Bronchial epithelial cell (primary cell): ENCODE measurements around the gene DCUN1D5. TPM values are rescaled to one million over a fixed set of nuclear protein-coding genes. Genes with fewer than 3 reads are reported as not detected.

ENCODE experiments used
- DNase-seq: peaks from one replicate; pipeline ENCODE4 v3.0.0-alpha.2; 2010; ENCODE audit warnings: low read depth
- FAIRE-seq: peaks from 2 replicates; lab custom pipeline; 2011; peaks lifted over from hg19 to GRCh38; lab: Jason Lieb, UNC
- H3K27me3 ChIP-seq: 2 replicates; pipeline ENCODE4 v1.5.1; 2011; ENCODE audit warnings: low read length; ENCODE audit not compliant: control insufficient read depth, insufficient read depth
- H3K36me3 ChIP-seq: 2 replicates; pipeline ENCODE4 v1.5.1; 2011; ENCODE audit warnings: low read length; ENCODE audit not compliant: control insufficient read depth, insufficient read depth
- H3K4me3 ChIP-seq: 2 replicates; pipeline ENCODE4 v1.5.1; 2011; ENCODE audit warnings: mild to moderate bottlenecking, low read depth, low read length, control low read depth
- CTCF ChIP-seq: IDR thresholded peaks from 2 replicates; pipeline ENCODE4 v1.5.1; 2011; ENCODE audit warnings: mild to moderate bottlenecking, moderate library complexity, low read length, control low read depth, inconsistent platforms; ENCODE audit not compliant: insufficient read depth, severe bottlenecking
- total RNA-seq: library from RNA; depleted of rRNA; stranded (reverse); fragments of >200 nt; gene quantifications from 2 replicates; pipeline ENCODE4 v1.2.1, GENCODE V29; 2014

Gene DCUN1D5
- total RNA-seq, 1 donor from 2014 or later = 137 TPM

- DNase-seq (no peak), FAIRE-seq (no peak)
- Histone ChIP-seq H3K27me3 (no peaks in the 10 kb centered on the region), H3K36me3 (peaks cover 3% of the 10 kb centered on the region), H3K4me3 (no peak overlapping the region)
- TF ChIP-seq CTCF = no peak
Measured at GRCh38 chr11:103070142-103070541, 21.8 kb downstream of the DCUN1D5 start.

DNA sequence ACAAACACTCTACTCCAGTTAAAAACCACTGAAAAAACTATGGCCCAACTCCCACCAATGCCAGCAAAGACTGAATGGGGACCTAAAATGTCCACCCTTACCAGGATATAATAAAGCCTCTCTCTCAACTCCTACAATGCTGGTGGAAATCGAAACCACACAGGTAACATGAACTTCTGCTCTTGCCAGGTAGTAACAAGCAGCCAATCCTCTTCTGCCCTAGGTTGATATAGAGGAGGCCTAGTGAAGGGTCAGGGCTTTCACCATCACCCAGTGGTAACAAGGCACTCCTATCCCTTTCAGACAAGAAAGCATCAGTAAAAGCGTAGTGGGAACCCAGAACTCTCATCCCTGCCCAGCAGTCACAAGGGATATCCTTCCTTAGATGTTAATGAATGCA lies 22.6 kb downstream of the DCUN1D5 start:
- FAIRE-seq = no peak
- no peak for DNase-seq
- Histone ChIP-seq H3K27me3 (no peaks in the 10 kb centered on the region), H3K4me3 (no peak overlapping the region), H3K36me3 (peaks cover 3% of the 10 kb centered on the region)
- no peak for TF ChIP-seq CTCF

- no peak for FAIRE-seq
- H3K36me3 ChIP-seq = peaks cover 3% of the 10 kb centered on the region
- DNase-seq = no peak
Measured at GRCh38 chr11:103067118-103067517, 24.8 kb downstream of the DCUN1D5 start.

GRCh38 chr11:103061656-103062055 lies 30.3 kb downstream of the DCUN1D5 start:
- no peak overlapping the region for H3K4me3 ChIP-seq
- no peaks in the 10 kb centered on the region for H3K27me3 ChIP-seq
- no peak for FAIRE-seq
- peaks cover 1% of the 10 kb centered on the region for H3K36me3 ChIP-seq
- no peak for DNase-seq
- no peak for TF ChIP-seq CTCF

More at GRCh38 chr11:103067118-103067517, 24.8 kb downstream of the DCUN1D5 start:
- no peak for TF ChIP-seq CTCF
- Histone ChIP-seq H3K4me3 (no peak overlapping the region), H3K27me3 (no peaks in the 10 kb centered on the region)

- TF ChIP-seq CTCF = peak; percentile 42
- Histone ChIP-seq H3K27me3 (no peaks in the 10 kb centered on the region), H3K36me3 (no peaks in the 10 kb centered on the region), H3K4me3 (no peak overlapping the region)
- no peak for FAIRE-seq
- DNase-seq = peak; percentile 46
Measured at GRCh38 chr11:103055221-103055890, 36.6 kb downstream of the DCUN1D5 start.

GRCh38 chr11:103053997-103054396 lies 38.0 kb downstream of the DCUN1D5 start:
- FAIRE-seq (no peak), DNase-seq (no peak)
- TF ChIP-seq CTCF = no peak
- Histone ChIP-seq H3K36me3 (no peaks in the 10 kb centered on the region), H3K27me3 (no peaks in the 10 kb centered on the region), H3K4me3 (no peak overlapping the region)
